Brain microvascular endothelial cell (primary cell): ENCODE data around the gene ACMSD.
"Not testable (repeated sequence)": the region's sequence is repeated elsewhere in the genome, so short reads cannot be mapped to it uniquely, and the experiment has no call there.

Source experiments
- DNase-seq: peaks from one replicate; pipeline ENCODE4 v3.0.0-alpha.2; 2020
- H3K27ac ChIP-seq: fragments of 250-450 bp; sonication (Bioruptor Pico); 2 replicates; pipeline ENCODE4 v1.5.1; 2020; ENCODE audit warnings: mild to moderate bottlenecking, moderate library complexity
- H3K27me3 ChIP-seq: fragments of 250-450 bp; sonication (Bioruptor Pico); replicated peaks from 2 replicates; pipeline ENCODE4 v1.5.1; 2020; ENCODE audit warnings: mild to moderate bottlenecking
- H3K36me3 ChIP-seq: fragments of 250-450 bp; sonication (Bioruptor Pico); replicated peaks from 2 replicates; pipeline ENCODE4 v1.5.1; 2020; ENCODE audit warnings: mild to moderate bottlenecking
- H3K4me3 ChIP-seq: 2 replicates; pipeline ENCODE4 v1.5.1; 2011; ENCODE audit warnings: low read depth, mild to moderate bottlenecking, control low read depth, low read length, moderate library complexity
- in situ Hi-C: cut with HindIII; loops from 2 replicates; pipeline ENCODE4 v1.10.0; 2017; ENCODE audit warnings: low sequenced_read_pairs, low pct_ligation_motif_present
- TF ChIP-seq, protein P1 (sequence below): IDR thresholded peaks from 2 replicates; pipeline ENCODE4 v1.5.1; 2011; ENCODE audit warnings: low read depth, mild to moderate bottlenecking, moderate library complexity, low read length, control low read depth, inconsistent platforms; ENCODE audit errors: missing control alignments

Gene ACMSD

GRCh38 chr2:134897932-134898331 is 59.5 kb downstream of the ACMSD start:
- Histone ChIP-seq H3K27ac (no peak overlapping the region), H3K4me3 (no peak overlapping the region), H3K27me3 (no peaks in the 10 kb centered on the region), H3K36me3 (no peaks in the 10 kb centered on the region)
- DNase-seq, result no peak
- TF ChIP-seq, protein P1, sequence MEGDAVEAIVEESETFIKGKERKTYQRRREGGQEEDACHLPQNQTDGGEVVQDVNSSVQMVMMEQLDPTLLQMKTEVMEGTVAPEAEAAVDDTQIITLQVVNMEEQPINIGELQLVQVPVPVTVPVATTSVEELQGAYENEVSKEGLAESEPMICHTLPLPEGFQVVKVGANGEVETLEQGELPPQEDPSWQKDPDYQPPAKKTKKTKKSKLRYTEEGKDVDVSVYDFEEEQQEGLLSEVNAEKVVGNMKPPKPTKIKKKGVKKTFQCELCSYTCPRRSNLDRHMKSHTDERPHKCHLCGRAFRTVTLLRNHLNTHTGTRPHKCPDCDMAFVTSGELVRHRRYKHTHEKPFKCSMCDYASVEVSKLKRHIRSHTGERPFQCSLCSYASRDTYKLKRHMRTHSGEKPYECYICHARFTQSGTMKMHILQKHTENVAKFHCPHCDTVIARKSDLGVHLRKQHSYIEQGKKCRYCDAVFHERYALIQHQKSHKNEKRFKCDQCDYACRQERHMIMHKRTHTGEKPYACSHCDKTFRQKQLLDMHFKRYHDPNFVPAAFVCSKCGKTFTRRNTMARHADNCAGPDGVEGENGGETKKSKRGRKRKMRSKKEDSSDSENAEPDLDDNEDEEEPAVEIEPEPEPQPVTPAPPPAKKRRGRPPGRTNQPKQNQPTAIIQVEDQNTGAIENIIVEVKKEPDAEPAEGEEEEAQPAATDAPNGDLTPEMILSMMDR, result no peak
- in situ Hi-C loops, result no loop called here

DNA sequence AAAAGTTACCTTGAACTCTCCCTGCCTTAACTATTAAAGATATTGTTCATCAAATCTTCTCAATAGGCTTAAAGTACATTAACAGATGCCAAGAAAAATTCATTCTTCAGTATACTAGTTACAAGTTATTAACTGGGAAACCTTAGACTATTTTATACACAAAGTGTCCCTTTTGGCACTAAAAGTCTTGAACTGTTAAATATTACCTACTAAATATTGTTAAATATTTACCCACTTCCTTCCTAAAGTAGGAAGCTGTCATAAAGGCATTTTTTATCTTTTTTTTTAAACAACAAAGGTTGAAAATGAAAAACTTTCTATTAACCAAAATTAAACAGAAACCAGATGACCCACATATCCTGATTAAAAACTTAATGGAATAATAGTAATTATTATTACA is 60.8 kb downstream of the ACMSD start:
- in situ Hi-C loops, result no loop called here
- TF ChIP-seq, protein P1, result no peak
- Histone ChIP-seq H3K36me3 (no peaks in the 10 kb centered on the region), H3K27me3 (no peaks in the 10 kb centered on the region), H3K27ac (no peak overlapping the region), H3K4me3 (no peak overlapping the region)
- DNase-seq, result no peak

DNA sequence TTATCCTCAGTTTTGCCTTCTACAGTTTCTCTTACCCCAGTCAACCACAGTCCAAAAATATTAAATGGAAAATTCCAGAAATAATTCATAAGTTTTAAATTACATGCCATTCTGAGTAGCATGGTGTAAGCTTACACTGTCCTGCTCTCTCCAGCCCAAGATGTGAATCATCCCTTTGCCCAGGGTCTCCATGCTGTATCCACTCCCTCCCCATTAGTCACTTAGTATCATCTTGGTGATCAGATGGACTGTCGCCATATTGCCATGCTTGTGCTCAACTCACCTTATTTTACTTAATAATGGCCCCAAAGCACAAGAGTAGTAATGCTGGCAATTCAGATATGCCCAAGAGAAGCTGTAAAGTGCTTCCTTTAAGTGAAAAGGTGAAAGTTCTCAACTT is 61.7 kb downstream of the ACMSD start:
- no peaks in the 10 kb centered on the region for H3K27me3 ChIP-seq
- no peak overlapping the region for H3K4me3 ChIP-seq
- DNase-seq, result peak; percentile 69
- no peaks in the 10 kb centered on the region for H3K36me3 ChIP-seq
- no peak overlapping the region for H3K27ac ChIP-seq
- TF ChIP-seq, protein P1, result no peak
- in situ Hi-C loops, result no loop called here

DNA sequence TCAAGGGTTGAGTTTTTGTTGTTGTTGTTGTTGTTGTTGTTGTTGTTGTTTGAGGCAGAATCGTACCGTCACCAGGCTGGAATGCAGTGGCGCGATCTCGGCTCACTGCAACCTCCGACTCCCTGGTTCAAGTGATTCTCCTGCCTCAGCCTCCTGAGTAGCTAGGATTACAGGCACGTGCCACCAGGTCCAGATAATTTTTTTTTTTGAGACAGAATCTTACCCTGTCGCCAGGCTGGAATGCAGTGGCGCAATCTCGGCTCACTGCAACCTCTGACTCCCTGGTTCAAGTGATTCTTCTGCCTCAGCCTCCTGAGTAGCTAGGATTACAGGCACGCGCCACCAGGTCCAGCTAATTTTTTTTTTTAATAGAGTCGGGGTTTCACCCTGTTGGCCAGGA is 65.3 kb downstream of the ACMSD start:
- H3K36me3 ChIP-seq, in situ Hi-C loops, H3K27ac ChIP-seq, H3K27me3 ChIP-seq, H3K4me3 ChIP-seq, DNase-seq: not testable (repeated sequence)

- in situ Hi-C loops, result no loop called here
Observed at GRCh38 chr2:134905168-134905567, 66.8 kb downstream of the ACMSD start.

DNA sequence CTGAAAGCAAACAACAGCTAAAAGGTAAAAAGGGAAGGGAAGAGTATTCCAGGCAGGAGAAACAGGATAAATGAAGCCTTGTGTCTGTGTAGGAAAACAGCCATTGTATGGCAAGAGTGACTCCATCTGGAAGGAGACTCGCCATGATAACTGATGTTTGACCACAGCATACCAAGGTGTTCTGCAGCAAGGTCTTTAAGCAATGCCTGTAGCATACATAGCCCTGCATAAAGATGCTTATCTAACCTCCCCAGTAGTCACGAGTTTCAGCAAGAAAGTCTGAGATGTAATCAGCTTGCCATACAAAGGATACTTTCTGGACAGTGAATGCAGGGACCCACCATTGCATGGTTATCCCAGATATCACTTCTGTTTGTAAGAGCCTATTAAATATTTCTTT is 68.3 kb downstream of the ACMSD start:
- H3K27ac ChIP-seq, result no peak overlapping the region
- in situ Hi-C loops, result no loop called here
- TF ChIP-seq, protein P1, result no peak
- no peak for DNase-seq
- no peaks in the 10 kb centered on the region for H3K36me3 ChIP-seq
- no peaks in the 10 kb centered on the region for H3K27me3 ChIP-seq
- H3K4me3 ChIP-seq, result no peak overlapping the region

More at GRCh38 chr2:134905168-134905567, 66.8 kb downstream of the ACMSD start:
- no peak for DNase-seq
- no peaks in the 10 kb centered on the region for H3K36me3 ChIP-seq
- no peak overlapping the region for H3K27ac ChIP-seq
- H3K27me3 ChIP-seq, result no peaks in the 10 kb centered on the region
- TF ChIP-seq, protein P1, result no peak
- no peak overlapping the region for H3K4me3 ChIP-seq

DNA sequence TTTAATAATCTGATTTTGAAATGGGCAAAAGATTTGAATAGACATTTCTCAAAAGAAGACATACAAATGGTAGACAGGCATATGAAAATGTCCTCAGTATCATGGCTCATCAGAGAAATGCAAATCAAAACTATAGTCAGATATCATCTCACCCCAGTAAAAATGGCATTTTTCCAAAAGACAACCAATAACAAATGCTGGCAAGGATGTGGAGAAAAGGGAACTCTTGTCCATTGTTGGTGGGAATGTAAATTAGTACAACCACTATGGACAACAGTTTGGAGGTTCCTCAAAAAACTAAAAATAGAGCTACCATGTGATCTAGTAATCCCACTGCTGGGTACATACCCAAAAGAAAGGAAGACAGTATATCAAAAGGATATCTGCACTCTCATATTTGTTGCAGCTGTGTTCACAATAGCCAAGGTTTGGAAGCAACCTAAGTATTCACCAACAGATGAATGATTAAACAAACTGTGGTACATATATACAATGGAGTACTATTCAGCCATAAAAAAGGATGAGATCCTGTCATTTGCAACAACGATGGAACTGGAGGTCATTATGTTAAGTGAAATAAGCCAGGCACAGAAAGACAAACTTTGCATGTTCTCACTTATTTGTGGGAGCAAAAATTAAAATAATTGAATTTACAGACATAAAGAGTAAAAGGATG is 69.2 kb downstream of the ACMSD start:
- DNase-seq, in situ Hi-C loops, H3K36me3 ChIP-seq, H3K4me3 ChIP-seq, H3K27me3 ChIP-seq, H3K27ac ChIP-seq: not testable (repeated sequence)
